Trophoblast cell (in vitro differentiated cells and primary cell): ENCODE results near the gene ZBTB20.

Source experiments
- DNase-seq, 2 donors: peaks; one replicate each; pipeline ENCODE4 v3.0.0-alpha.2; 2016
- H2AFZ ChIP-seq: 2 replicates; pipeline ENCODE4 v1.6.1; 2013; ENCODE audit warnings: low read length, moderate library complexity, mild to moderate bottlenecking; ENCODE audit not compliant: insufficient read depth, poor library complexity
- H2AK5ac ChIP-seq: 2 replicates; pipeline ENCODE4 v1.6.1; 2013; ENCODE audit warnings: mild to moderate bottlenecking, low read length
- H2BK120ac ChIP-seq: 2 replicates; pipeline ENCODE4 v1.6.1; 2013; ENCODE audit warnings: low read length, mild to moderate bottlenecking, moderate library complexity; ENCODE audit not compliant: insufficient read depth, poor library complexity
- H2BK12ac ChIP-seq: 2 replicates; pipeline ENCODE4 v1.6.1; 2013; ENCODE audit warnings: mild to moderate bottlenecking, low read length, moderate library complexity
- H2BK5ac ChIP-seq: 2 replicates; pipeline ENCODE4 v1.6.1; 2013; ENCODE audit warnings: low read length, low read depth, moderate library complexity, mild to moderate bottlenecking; ENCODE audit not compliant: poor library complexity
- H3K14ac ChIP-seq: 2 replicates; pipeline ENCODE4 v1.6.1; 2013; ENCODE audit warnings: mild to moderate bottlenecking, low read length
- H3K18ac ChIP-seq: 2 replicates; pipeline ENCODE4 v1.6.1; 2013; ENCODE audit warnings: mild to moderate bottlenecking, low read length
- H3K23ac ChIP-seq: 2 replicates; pipeline ENCODE4 v1.6.1; 2013; ENCODE audit warnings: low read length
- H3K27ac ChIP-seq: 2 replicates; pipeline ENCODE4 v1.5.1; 2013; ENCODE audit warnings: low read depth, mild to moderate bottlenecking, inconsistent platforms, low read length, moderate library complexity
- H3K27me3 ChIP-seq: 2 replicates; pipeline ENCODE4 v1.6.1; 2013; ENCODE audit warnings: inconsistent platforms, mild to moderate bottlenecking, low read length, moderate library complexity; ENCODE audit not compliant: insufficient read depth
- H3K36me3 ChIP-seq, 2 experiments: 1 replicate in 1 of 2; 2 replicates in 1 of 2; pipeline ENCODE4 v1.6.1; 2013; ENCODE audit warnings: low read length in 2 of 2, mild to moderate bottlenecking in 2 of 2, moderate library complexity in 1 of 2; ENCODE audit not compliant: insufficient read depth in 2 of 2, control insufficient read depth in 1 of 2
- H3K4ac ChIP-seq: 2 replicates; pipeline ENCODE4 v1.6.1; 2013; ENCODE audit warnings: low read depth, mild to moderate bottlenecking, low read length, moderate library complexity
- H3K4me1 ChIP-seq, 2 experiments: 1 replicate in 1 of 2; 2 replicates in 1 of 2; pipeline ENCODE4 v1.6.1; 2013; ENCODE audit warnings: low read length in 2 of 2, mild to moderate bottlenecking in 2 of 2, moderate library complexity in 1 of 2; ENCODE audit not compliant: insufficient read depth in 2 of 2, control insufficient read depth in 1 of 2
- H3K4me2 ChIP-seq: 2 replicates; pipeline ENCODE4 v1.6.1; 2013; ENCODE audit warnings: inconsistent platforms, mild to moderate bottlenecking, low read length, moderate library complexity
- H3K4me3 ChIP-seq: 2 replicates; pipeline ENCODE4 v1.5.1; 2013; ENCODE audit warnings: mild to moderate bottlenecking, low read depth, low read length, inconsistent platforms
- H3K79me1 ChIP-seq: one replicate; pipeline ENCODE4 v1.6.1; 2013; ENCODE audit warnings: low read length
- H3K79me2 ChIP-seq: 2 replicates; pipeline ENCODE4 v1.6.1; 2013; ENCODE audit warnings: low read length, mild to moderate bottlenecking; ENCODE audit not compliant: control insufficient read depth, insufficient read depth, poor library complexity
- H3K9ac ChIP-seq: 2 replicates; pipeline ENCODE4 v1.6.1; 2013; ENCODE audit warnings: mild to moderate bottlenecking, low read length
- H3K9me3 ChIP-seq: 2 replicates; pipeline ENCODE4 v1.6.1; 2013; ENCODE audit warnings: low read depth, mild to moderate bottlenecking, control low read depth, inconsistent platforms, low read length; ENCODE audit not compliant: insufficient read depth
- H4K12ac ChIP-seq: 2 replicates; pipeline ENCODE4 v1.6.1; 2013; ENCODE audit warnings: low read depth, mild to moderate bottlenecking, low read length, moderate library complexity
- H4K8ac ChIP-seq: 2 replicates; pipeline ENCODE4 v1.6.1; 2013; ENCODE audit warnings: low read depth, mild to moderate bottlenecking, low read length, moderate library complexity
- H4K91ac ChIP-seq: one replicate; pipeline ENCODE4 v1.6.1; 2013; ENCODE audit warnings: low read depth, mild to moderate bottlenecking, low read length, moderate library complexity
- WGBS: extraction: QIAGEN DNeasy Blood & Tissue Kit; methylation state at CpG from one replicate; pipeline ENCODE4 v1.1.7; 2013; ENCODE audit warnings: missing lambda C conversion rate; ENCODE audit not compliant: insufficient read length, insufficient coverage; ENCODE audit errors: extremely low coverage; 5-methylcytosine and 5-hydroxymethylcytosine counted together

The ZBTB20 gene

DNA sequence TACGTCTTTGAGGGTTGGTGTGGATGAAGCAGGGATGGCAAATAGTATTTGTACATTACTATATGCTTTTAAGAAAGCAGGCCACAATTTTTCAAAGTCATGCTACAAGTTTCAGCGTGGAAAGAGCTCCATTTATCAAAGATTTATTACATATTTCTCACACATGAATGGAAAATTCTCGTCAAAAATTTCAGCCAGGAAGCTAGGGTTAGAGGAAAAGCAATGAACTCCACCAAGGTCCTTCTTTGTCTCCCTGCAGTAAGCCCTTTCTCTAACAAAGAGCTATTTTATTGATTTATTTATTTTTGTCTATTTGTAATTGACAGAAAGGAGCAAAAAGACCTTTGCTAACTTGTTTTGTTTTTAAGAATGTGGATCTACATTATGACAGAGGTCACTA lies 7.5 kb upstream of the ZBTB20 start:
- no peak overlapping the region for H2BK120ac ChIP-seq
- DNase-seq, result no peak
- no peak overlapping the region for H2BK12ac ChIP-seq
- no peak overlapping the region for H4K12ac ChIP-seq
- no peak overlapping the region for H3K23ac ChIP-seq
- H3K79me1 ChIP-seq, result no peaks in the 10 kb centered on the region
- no peak overlapping the region for H3K9ac ChIP-seq
- H3K27ac ChIP-seq, result no peak overlapping the region
- peaks cover 5% of the 10 kb centered on the region for H3K9me3 ChIP-seq
- no peaks in the 10 kb centered on the region for H3K4me1 ChIP-seq
- no peaks in the 10 kb centered on the region for H3K79me2 ChIP-seq
- H3K27me3 ChIP-seq, result no peaks in the 10 kb centered on the region
- H2AFZ ChIP-seq, result no peak overlapping the region
- no peak overlapping the region for H3K14ac ChIP-seq
- no peak overlapping the region for H2BK5ac ChIP-seq
- H3K4me3 ChIP-seq, result no peak overlapping the region
- no peak overlapping the region for H3K18ac ChIP-seq
- H3K36me3 ChIP-seq, result no peaks in the 10 kb centered on the region
- WGBS, result no CpG with 5 or more reads among the region's 3 CpGs
- no peak overlapping the region for H3K4me2 ChIP-seq
- no peak overlapping the region for H2AK5ac ChIP-seq
- no peak overlapping the region for H4K91ac ChIP-seq
- H4K8ac ChIP-seq, result no peak overlapping the region
- no peak overlapping the region for H3K4ac ChIP-seq

DNA sequence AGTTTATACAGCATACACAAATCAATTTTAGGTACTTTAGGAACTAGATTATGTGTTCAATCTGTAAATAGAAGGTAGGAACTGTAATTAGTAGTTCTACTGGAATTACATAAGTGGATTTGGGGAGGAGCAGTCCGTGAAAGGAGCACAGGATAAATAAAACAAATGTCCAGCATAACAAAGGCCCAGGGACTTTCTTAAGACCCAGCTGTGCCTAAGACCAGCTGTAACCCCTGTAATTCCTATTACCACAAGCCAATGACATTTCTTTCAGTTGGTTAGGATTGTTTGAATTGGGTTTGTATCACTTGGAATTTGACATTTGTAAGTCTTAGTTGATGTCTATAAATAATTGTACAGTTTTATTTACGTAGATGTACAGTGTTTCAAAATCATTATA lies 4.8 kb upstream of the ZBTB20 start:
- no peak overlapping the region for H2AK5ac ChIP-seq
- peaks cover 2% of the 10 kb centered on the region for H3K79me1 ChIP-seq
- H3K23ac ChIP-seq, result no peak overlapping the region
- WGBS, result no CpG with 5 or more reads among the region's 2 CpGs
- no peak for DNase-seq
- no peak overlapping the region for H4K91ac ChIP-seq
- no peaks in the 10 kb centered on the region for H3K79me2 ChIP-seq
- H3K9ac ChIP-seq, result no peak overlapping the region
- no peak overlapping the region for H3K18ac ChIP-seq
- H4K8ac ChIP-seq, result no peak overlapping the region
- H2BK5ac ChIP-seq, result no peak overlapping the region
- no peak overlapping the region for H3K4me2 ChIP-seq
- H2BK120ac ChIP-seq, result no peak overlapping the region
- no peak overlapping the region for H3K4ac ChIP-seq
- H4K12ac ChIP-seq, result no peak overlapping the region
- no peaks in the 10 kb centered on the region for H3K27me3 ChIP-seq
- H3K4me1 ChIP-seq, result no peaks in the 10 kb centered on the region
- H3K36me3 ChIP-seq, result no peaks in the 10 kb centered on the region
- no peak overlapping the region for H3K4me3 ChIP-seq
- H2AFZ ChIP-seq, result no peak overlapping the region
- H3K14ac ChIP-seq, result no peak overlapping the region
- no peaks in the 10 kb centered on the region for H3K9me3 ChIP-seq
- H3K27ac ChIP-seq, result no peak overlapping the region
- no peak overlapping the region for H2BK12ac ChIP-seq

DNA sequence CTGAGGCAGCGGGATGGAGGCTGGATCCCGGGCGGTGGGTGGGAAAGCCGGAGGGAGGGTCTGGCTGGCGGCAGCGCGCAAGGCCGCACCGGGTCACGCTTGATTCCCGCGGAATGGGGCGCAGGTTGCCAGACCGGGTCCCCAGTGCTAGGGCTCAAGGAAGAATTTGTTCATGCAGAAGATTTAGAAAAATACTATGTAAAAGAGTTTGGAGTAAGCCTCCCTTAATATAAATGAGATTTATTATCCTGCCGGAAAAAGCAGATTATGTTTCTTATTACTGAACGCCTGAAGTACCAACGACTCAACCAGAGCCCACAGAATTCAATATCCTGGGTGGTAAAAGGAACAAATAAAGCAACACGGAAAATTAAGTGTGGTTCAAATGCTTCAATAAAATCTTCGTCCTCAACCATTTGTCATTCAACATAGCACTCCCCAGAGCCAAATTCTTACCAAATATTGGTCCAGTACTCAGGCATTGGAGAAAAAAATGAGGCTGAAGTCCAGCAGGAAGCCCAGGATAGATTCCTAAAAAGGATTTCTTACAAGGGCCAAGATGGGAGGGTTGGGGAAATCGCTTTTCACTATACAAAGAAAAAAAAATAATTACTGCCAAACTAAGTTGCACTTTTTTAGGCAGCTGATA lies 1.2 kb upstream of the ZBTB20 start:
- H3K4ac ChIP-seq, result no peak overlapping the region

DNA sequence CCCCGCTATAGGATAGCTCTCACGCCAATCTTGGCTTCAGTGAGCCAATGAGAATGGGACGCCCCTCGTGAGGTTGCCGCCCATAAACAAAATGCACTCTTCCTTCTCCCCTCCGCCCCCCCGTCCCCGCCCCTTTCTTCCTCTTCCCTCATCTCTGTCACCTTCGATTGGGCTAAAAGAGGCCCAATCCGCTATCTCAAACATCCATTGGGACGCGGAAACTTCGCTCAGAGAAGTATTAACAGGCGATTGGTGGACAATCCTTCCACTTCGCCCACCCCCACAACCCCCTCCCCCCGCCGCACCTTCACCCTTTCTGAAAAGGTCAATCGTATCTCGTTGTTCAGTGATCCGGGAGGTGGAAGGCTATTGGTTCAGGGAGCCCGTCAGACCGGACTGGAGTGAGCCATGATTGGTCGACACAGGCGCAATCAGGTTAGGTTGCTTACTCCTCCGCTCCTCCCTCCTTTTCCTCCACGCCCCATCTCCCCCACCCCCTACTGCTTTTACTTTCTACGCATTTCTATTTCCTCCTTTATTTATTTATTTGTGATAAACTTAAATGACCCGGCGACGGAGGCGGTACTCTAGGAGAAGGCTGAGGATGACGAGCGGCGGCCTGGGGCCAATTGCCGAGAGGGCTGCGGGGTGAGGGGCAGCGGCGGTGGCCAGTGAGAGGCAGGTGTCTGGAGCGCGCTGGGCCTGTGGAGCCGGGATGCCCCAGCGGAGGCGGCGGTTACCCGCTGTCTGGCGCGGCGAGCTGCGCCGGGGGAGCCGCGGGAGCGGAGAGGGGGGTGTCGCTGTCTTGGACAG lies 447 bp upstream of the ZBTB20 start:
- no peak overlapping the region for H2AK5ac ChIP-seq
- peak overlapping the region; percentile 60 for H2BK5ac ChIP-seq
- H2BK120ac ChIP-seq, result peak overlapping the region; percentile 75
- H3K79me1 ChIP-seq, result peaks cover 6% of the 10 kb centered on the region
- WGBS, result no CpG with 5 or more reads among the region's 54 CpGs
- H3K9me3 ChIP-seq, result no peaks in the 10 kb centered on the region
- peak overlapping the region; percentile 55 for H4K91ac ChIP-seq
- H3K79me2 ChIP-seq, result peaks cover 3% of the 10 kb centered on the region
- peak overlapping the region; percentile 89 for H3K4me2 ChIP-seq
- H3K9ac ChIP-seq, result peak overlapping the region; percentile 95
- peak overlapping the region; percentile 95 for H4K8ac ChIP-seq
- H3K36me3 ChIP-seq, result no peaks in the 10 kb centered on the region
- no peak overlapping the region for H3K23ac ChIP-seq
- peak overlapping the region; percentile 87 for H3K14ac ChIP-seq
- H2AFZ ChIP-seq, result peak overlapping the region; percentile 95
- H3K4ac ChIP-seq, result no peak overlapping the region
- no peak overlapping the region for H3K18ac ChIP-seq
- no peak overlapping the region for H4K12ac ChIP-seq
- H3K4me1 ChIP-seq, result no peaks in the 10 kb centered on the region
- no peak overlapping the region for H2BK12ac ChIP-seq
- peak; percentile 98 to 100 for DNase-seq
- H3K27ac ChIP-seq, result peak overlapping the region; percentile 68
- no peaks in the 10 kb centered on the region for H3K27me3 ChIP-seq
- peak overlapping the region; percentile 86 for H3K4me3 ChIP-seq

More for the DNA sequence above, 1.2 kb upstream of the ZBTB20 start:
- H3K79me2 ChIP-seq, result peaks cover 3% of the 10 kb centered on the region
- H2BK12ac ChIP-seq, result no peak overlapping the region
- no CpG with 5 or more reads among the region's 20 CpGs for WGBS
- H3K36me3 ChIP-seq, result no peaks in the 10 kb centered on the region
- no peak overlapping the region for H2AK5ac ChIP-seq
- no peaks in the 10 kb centered on the region for H3K27me3 ChIP-seq
- no peak overlapping the region for H3K23ac ChIP-seq
- H4K8ac ChIP-seq, result peak overlapping the region; percentile 95
- peaks cover 6% of the 10 kb centered on the region for H3K79me1 ChIP-seq
- no peak for DNase-seq
- H3K4me2 ChIP-seq, result peak overlapping the region; percentile 89
- no peaks in the 10 kb centered on the region for H3K4me1 ChIP-seq
- H3K9ac ChIP-seq, result peak overlapping the region; percentile 95
- H4K12ac ChIP-seq, result no peak overlapping the region
- peak overlapping the region; percentile 95 for H2AFZ ChIP-seq
- no peaks in the 10 kb centered on the region for H3K9me3 ChIP-seq
- H3K18ac ChIP-seq, result no peak overlapping the region
- peak overlapping the region; percentile 55 for H4K91ac ChIP-seq
- peak overlapping the region; percentile 60 for H2BK5ac ChIP-seq
- peak overlapping the region; percentile 75 for H2BK120ac ChIP-seq
- peak overlapping the region; percentile 87 for H3K14ac ChIP-seq
- H3K4me3 ChIP-seq, result peak overlapping the region; percentile 86
- peak overlapping the region; percentile 68 for H3K27ac ChIP-seq
